HEK293 (cell line): ENCODE results near the gene CACNB3.

ENCODE experiments used
- OSR2 ChIP-seq: fragments of 450-650 bp; formaldehyde crosslinking; IDR thresholded peaks from 2 replicates; pipeline ENCODE4 v1.5.1; 2016; ENCODE audit warnings: missing biosample characterization, missing genetic modification characterization
- OVOL3 ChIP-seq: fragments of 450-650 bp; formaldehyde crosslinking; IDR thresholded peaks from 2 replicates; pipeline ENCODE4 v1.5.1; 2016; ENCODE audit warnings: missing biosample characterization, missing genetic modification characterization
- SCRT1 ChIP-seq: fragments of 450-650 bp; formaldehyde crosslinking; IDR thresholded peaks from 2 replicates; pipeline ENCODE4 v1.5.1; 2016; ENCODE audit warnings: missing biosample characterization, missing genetic modification characterization, borderline replicate concordance
- SP2 ChIP-seq: fragments of 450-650 bp; formaldehyde crosslinking; IDR thresholded peaks from 2 replicates; pipeline ENCODE4 v1.5.1; 2016; ENCODE audit warnings: missing biosample characterization, missing genetic modification characterization
- WT1 ChIP-seq: fragments of 450-650 bp; formaldehyde crosslinking; IDR thresholded peaks from 2 replicates; pipeline ENCODE4 v1.5.1; 2016; ENCODE audit warnings: missing biosample characterization, missing genetic modification characterization
- ZIC2 ChIP-seq: fragments of 450-650 bp; formaldehyde crosslinking; IDR thresholded peaks from 2 replicates; pipeline ENCODE4 v1.5.1; 2016; ENCODE audit warnings: missing biosample characterization, missing genetic modification characterization
- ZNF132 ChIP-seq: fragments of 450-650 bp; formaldehyde crosslinking; IDR thresholded peaks from 2 replicates; pipeline ENCODE4 v1.5.1; 2017; ENCODE audit warnings: missing biosample characterization, missing genetic modification characterization, borderline replicate concordance
- ZNF146 ChIP-seq: fragments of 450-650 bp; formaldehyde crosslinking; IDR thresholded peaks from 2 replicates; pipeline ENCODE4 v1.5.1; 2016; ENCODE audit warnings: missing biosample characterization, missing genetic modification characterization
- ZNF174 ChIP-seq: fragments of 450-650 bp; formaldehyde crosslinking; IDR thresholded peaks from 2 replicates; pipeline ENCODE4 v1.5.0; 2017; ENCODE audit warnings: missing biosample characterization, mild to moderate bottlenecking, missing genetic modification characterization
- ZNF19 ChIP-seq: fragments of 450-650 bp; formaldehyde crosslinking; IDR thresholded peaks from 2 replicates; pipeline ENCODE4; 2016; ENCODE audit warnings: missing biosample characterization, missing genetic modification characterization, low read depth
- ZNF2 ChIP-seq: fragments of 450-650 bp; formaldehyde crosslinking; IDR thresholded peaks from 2 replicates; pipeline ENCODE4 v1.5.1; 2016; ENCODE audit warnings: missing biosample characterization, missing genetic modification characterization
- ZNF23 ChIP-seq: fragments of 450-650 bp; formaldehyde crosslinking; IDR thresholded peaks from 2 replicates; pipeline ENCODE4 v1.5.1; 2016; ENCODE audit warnings: missing biosample characterization, missing genetic modification characterization, borderline replicate concordance
- ZNF266 ChIP-seq: fragments of 450-650 bp; formaldehyde crosslinking; IDR thresholded peaks from 2 replicates; pipeline ENCODE4 v1.5.1; 2016; ENCODE audit warnings: missing biosample characterization, missing genetic modification characterization, low read depth
- ZNF350 ChIP-seq: fragments of 450-650 bp; formaldehyde crosslinking; IDR thresholded peaks from 2 replicates; pipeline ENCODE4 v1.5.0; 2017; ENCODE audit warnings: missing biosample characterization, mild to moderate bottlenecking, missing genetic modification characterization
- ZNF426 ChIP-seq: fragments of 450-650 bp; formaldehyde crosslinking; IDR thresholded peaks from 2 replicates; pipeline ENCODE4 v1.5.1; 2017; ENCODE audit warnings: missing biosample characterization, missing genetic modification characterization, mild to moderate bottlenecking, inconsistent platforms, moderate library complexity
- ZNF514 ChIP-seq: fragments of 450-650 bp; formaldehyde crosslinking; IDR thresholded peaks from 2 replicates; pipeline ENCODE4 v1.5.1; 2016; ENCODE audit warnings: missing biosample characterization, missing genetic modification characterization
- ZNF529 ChIP-seq: fragments of 450-650 bp; formaldehyde crosslinking; IDR thresholded peaks from 2 replicates; pipeline ENCODE4 v1.5.1; 2017; ENCODE audit warnings: missing genetic modification characterization, missing biosample characterization; ENCODE audit not compliant: insufficient replicate concordance
- ZNF549 ChIP-seq: fragments of 450-650 bp; IDR thresholded peaks from 2 replicates; pipeline ENCODE4 v1.5.1; 2018; ENCODE audit warnings: missing biosample characterization, missing genetic modification characterization, mild to moderate bottlenecking, inconsistent platforms, moderate library complexity
- ZNF560 ChIP-seq: fragments of 450-650 bp; formaldehyde crosslinking; IDR thresholded peaks from 2 replicates; pipeline ENCODE4 v1.5.1; 2017; ENCODE audit warnings: missing biosample characterization, missing genetic modification characterization, borderline replicate concordance
- ZNF571 ChIP-seq: fragments of 450-650 bp; formaldehyde crosslinking; IDR thresholded peaks from 2 replicates; pipeline ENCODE4 v1.5.0; 2017; ENCODE audit warnings: missing biosample characterization, missing genetic modification characterization
- ZNF610 ChIP-seq: fragments of 450-650 bp; formaldehyde crosslinking; IDR thresholded peaks from 2 replicates; pipeline ENCODE4 v1.5.1; 2016; ENCODE audit warnings: missing biosample characterization, missing genetic modification characterization, borderline replicate concordance
- ZNF621 ChIP-seq: fragments of 450-650 bp; formaldehyde crosslinking; IDR thresholded peaks from 2 replicates; pipeline ENCODE4 v1.5.1; 2017; ENCODE audit warnings: missing biosample characterization, missing genetic modification characterization
- ZNF629 ChIP-seq: fragments of 450-650 bp; formaldehyde crosslinking; IDR thresholded peaks from 2 replicates; pipeline ENCODE4 v1.5.1; 2017; ENCODE audit warnings: missing biosample characterization, missing genetic modification characterization
- ZNF654 ChIP-seq: fragments of 450-650 bp; formaldehyde crosslinking; IDR thresholded peaks from 2 replicates; pipeline ENCODE4 v1.5.1; 2016; ENCODE audit warnings: low read depth, missing biosample characterization, missing genetic modification characterization
- ZSCAN16 ChIP-seq: fragments of 450-650 bp; formaldehyde crosslinking; IDR thresholded peaks from 2 replicates; pipeline ENCODE4 v1.5.1; 2016; ENCODE audit warnings: missing biosample characterization, missing genetic modification characterization
- ZSCAN23 ChIP-seq: fragments of 450-650 bp; formaldehyde crosslinking; IDR thresholded peaks from 2 replicates; pipeline ENCODE4 v1.5.1; 2016; ENCODE audit warnings: missing biosample characterization, missing genetic modification characterization
- TF ChIP-seq, protein P1 (sequence below): fragments of 450-650 bp; formaldehyde crosslinking; IDR thresholded peaks from 2 replicates; pipeline ENCODE4 v1.5.1; 2017; ENCODE audit warnings: missing biosample characterization, missing genetic modification characterization
- TF ChIP-seq, protein P2 (sequence below): fragments of 450-650 bp; formaldehyde crosslinking; IDR thresholded peaks from 2 replicates; pipeline ENCODE4 v1.5.1; 2016; ENCODE audit warnings: missing biosample characterization, missing genetic modification characterization
- TF ChIP-seq, protein P3 (sequence below): fragments of 450-650 bp; formaldehyde crosslinking; IDR thresholded peaks from 2 replicates; pipeline ENCODE4; 2016; ENCODE audit warnings: missing biosample characterization, missing genetic modification characterization
- TF ChIP-seq, protein P4 (sequence below): fragments of 450-650 bp; formaldehyde crosslinking; IDR thresholded peaks from 2 replicates; pipeline ENCODE4 v1.5.1; 2016; ENCODE audit warnings: missing biosample characterization, missing genetic modification characterization
- TF ChIP-seq, protein P5 (sequence below): fragments of 450-650 bp; formaldehyde crosslinking; IDR thresholded peaks from 2 replicates; pipeline ENCODE4 v1.5.1; 2016; ENCODE audit warnings: missing biosample characterization, missing genetic modification characterization

Gene CACNB3

DNA sequence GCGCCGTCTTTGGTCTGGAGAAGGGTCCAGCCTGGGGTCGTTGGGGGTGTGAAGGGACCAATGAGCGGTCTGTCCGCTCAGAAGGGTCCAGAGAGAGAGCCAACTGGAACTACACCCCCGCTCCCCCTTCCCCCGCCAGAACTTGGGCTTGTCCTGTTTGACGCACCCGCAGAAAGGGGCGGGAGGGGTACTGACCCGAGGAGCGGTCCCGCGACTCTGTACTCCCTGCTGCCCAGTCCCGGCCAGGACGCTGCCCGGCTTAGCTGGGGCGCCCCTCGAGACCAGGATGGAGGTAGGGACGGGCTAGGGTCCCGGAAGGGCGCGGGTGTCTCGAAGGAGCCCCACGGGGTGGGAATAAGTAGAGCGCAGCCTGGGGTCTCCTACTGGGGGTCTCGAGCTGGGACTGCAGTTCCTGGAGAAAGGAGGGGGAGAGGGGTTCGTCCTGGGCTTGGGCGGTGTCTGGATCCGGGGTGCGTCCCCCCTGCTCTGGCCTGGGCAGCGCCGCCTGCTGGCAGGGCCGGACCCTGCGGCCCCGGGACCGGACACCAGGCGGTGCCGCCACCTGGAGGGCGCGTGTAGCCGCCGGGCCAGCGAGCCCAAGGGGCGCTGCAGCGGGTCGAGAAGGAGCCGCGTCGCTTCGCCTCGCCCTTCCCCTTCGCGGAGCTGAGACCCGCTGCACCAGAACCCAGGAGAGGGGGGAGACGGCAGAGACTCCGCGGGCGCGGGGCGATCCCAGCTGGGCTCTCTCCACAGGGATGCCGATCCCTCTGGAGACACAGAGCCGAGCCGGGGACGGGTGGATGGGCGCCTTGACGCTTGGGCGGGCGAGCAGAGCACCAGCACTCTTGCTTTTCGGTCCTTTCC is 3.8 kb upstream of the CACNB3 start (continued):
- TF ChIP-seq, protein P1, sequence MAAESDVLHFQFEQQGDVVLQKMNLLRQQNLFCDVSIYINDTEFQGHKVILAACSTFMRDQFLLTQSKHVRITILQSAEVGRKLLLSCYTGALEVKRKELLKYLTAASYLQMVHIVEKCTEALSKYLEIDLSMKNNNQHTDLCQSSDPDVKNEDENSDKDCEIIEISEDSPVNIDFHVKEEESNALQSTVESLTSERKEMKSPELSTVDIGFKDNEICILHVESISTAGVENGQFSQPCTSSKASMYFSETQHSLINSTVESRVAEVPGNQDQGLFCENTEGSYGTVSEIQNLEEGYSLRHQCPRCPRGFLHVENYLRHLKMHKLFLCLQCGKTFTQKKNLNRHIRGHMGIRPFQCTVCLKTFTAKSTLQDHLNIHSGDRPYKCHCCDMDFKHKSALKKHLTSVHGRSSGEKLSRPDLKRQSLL (tag by site-specific recombination) = peak; percentile 1; the same call in 1 of the 2 replicates
- peak; percentile 26; the same call in 1 of the 2 replicates for TF ChIP-seq ZNF629 (tag by site-specific recombination)
- no peak for TF ChIP-seq SCRT1 (tag by site-specific recombination)
- TF ChIP-seq ZSCAN23 (tag by site-specific recombination) = no peak
- TF ChIP-seq ZNF529 (tag by site-specific recombination) = no peak
- no peak for TF ChIP-seq ZNF560 (tag by site-specific recombination)
- no peak for TF ChIP-seq ZNF514 (tag by site-specific recombination)
- no peak for TF ChIP-seq SP2 (tag by site-specific recombination)
- TF ChIP-seq ZNF549 (tag by site-specific recombination) = no peak
- TF ChIP-seq, protein P2, sequence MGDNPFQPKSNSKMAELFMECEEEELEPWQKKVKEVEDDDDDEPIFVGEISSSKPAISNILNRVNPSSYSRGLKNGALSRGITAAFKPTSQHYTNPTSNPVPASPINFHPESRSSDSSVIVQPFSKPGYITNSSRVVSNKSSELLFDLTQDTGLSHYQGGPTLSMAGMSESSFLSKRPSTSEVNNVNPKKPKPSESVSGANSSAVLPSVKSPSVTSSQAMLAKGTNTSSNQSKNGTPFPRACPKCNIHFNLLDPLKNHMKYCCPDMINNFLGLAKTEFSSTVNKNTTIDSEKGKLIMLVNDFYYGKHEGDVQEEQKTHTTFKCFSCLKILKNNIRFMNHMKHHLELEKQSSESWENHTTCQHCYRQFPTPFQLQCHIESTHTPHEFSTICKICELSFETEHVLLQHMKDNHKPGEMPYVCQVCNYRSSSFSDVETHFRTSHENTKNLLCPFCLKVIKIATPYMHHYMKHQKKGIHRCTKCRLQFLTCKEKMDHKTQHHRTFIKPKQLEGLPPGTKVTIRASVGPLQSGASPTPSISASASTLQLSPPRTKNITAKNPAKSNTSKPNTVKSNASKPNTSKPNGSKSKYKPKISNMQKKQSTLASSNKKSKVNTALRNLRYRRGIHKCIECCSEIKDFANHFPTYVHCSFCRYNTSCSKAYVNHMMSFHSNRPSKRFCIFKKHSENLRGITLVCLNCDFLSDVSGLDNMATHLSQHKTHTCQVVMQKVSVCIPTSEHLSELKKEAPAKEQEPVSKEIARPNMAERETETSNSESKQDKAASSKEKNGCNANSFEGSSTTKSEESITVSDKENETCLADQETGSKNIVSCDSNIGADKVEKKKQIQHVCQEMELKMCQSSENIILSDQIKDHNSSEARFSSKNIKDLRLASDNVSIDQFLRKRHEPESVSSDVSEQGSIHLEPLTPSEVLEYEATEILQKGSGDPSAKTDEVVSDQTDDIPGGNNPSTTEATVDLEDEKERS = no peak
- no peak for TF ChIP-seq ZNF146 (tag by site-specific recombination)
- no peak for TF ChIP-seq ZNF350 (tag by site-specific recombination)
- TF ChIP-seq, protein P3, sequence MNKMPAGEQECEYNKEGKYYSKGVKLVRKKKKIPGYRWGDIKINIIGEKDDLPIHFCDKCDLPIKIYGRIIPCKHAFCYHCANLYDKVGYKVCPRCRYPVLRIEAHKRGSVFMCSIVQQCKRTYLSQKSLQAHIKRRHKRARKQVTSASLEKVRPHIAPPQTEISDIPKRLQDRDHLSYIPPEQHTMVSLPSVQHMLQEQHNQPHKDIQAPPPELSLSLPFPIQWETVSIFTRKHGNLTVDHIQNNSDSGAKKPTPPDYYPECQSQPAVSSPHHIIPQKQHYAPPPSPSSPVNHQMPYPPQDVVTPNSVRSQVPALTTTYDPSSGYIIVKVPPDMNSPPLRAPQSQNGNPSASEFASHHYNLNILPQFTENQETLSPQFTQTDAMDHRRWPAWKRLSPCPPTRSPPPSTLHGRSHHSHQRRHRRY (tag by site-specific recombination) = no peak
- peak; percentile 86 for TF ChIP-seq ZIC2
- no peak for TF ChIP-seq ZNF174 (tag by site-specific recombination)
- no peak for TF ChIP-seq OVOL3 (tag by site-specific recombination)
- TF ChIP-seq WT1 (tag by site-specific recombination) = no peak; the same call in 1 of the 2 replicates
- 0 out of 2 replicates have a peak, but pooled peaks have one; percentile 18 for TF ChIP-seq ZNF2 (tag by site-specific recombination)
- no peak for TF ChIP-seq ZNF266 (tag by site-specific recombination)
- no peak for TF ChIP-seq ZNF654 (tag by site-specific recombination)
- TF ChIP-seq ZNF426 (tag by site-specific recombination) = no peak
- TF ChIP-seq, protein P4, sequence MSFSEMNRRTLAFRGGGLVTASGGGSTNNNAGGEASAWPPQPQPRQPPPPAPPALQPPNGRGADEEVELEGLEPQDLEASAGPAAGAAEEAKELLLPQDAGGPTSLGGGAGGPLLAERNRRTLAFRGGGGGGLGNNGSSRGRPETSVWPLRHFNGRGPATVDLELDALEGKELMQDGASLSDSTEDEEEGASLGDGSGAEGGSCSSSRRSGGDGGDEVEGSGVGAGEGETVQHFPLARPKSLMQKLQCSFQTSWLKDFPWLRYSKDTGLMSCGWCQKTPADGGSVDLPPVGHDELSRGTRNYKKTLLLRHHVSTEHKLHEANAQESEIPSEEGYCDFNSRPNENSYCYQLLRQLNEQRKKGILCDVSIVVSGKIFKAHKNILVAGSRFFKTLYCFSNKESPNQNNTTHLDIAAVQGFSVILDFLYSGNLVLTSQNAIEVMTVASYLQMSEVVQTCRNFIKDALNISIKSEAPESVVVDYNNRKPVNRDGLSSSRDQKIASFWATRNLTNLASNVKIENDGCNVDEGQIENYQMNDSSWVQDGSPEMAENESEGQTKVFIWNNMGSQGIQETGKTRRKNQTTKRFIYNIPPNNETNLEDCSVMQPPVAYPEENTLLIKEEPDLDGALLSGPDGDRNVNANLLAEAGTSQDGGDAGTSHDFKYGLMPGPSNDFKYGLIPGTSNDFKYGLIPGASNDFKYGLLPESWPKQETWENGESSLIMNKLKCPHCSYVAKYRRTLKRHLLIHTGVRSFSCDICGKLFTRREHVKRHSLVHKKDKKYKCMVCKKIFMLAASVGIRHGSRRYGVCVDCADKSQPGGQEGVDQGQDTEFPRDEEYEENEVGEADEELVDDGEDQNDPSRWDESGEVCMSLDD (tag by site-specific recombination) = peak; percentile 99
- no peak for TF ChIP-seq OSR2 (tag by site-specific recombination)
- no peak for TF ChIP-seq ZNF19 (tag by site-specific recombination)
- no peak for TF ChIP-seq ZNF23 (tag by site-specific recombination)
- no peak for TF ChIP-seq ZNF132 (tag by site-specific recombination)
- TF ChIP-seq ZNF610 = no peak
- TF ChIP-seq, protein P5, sequence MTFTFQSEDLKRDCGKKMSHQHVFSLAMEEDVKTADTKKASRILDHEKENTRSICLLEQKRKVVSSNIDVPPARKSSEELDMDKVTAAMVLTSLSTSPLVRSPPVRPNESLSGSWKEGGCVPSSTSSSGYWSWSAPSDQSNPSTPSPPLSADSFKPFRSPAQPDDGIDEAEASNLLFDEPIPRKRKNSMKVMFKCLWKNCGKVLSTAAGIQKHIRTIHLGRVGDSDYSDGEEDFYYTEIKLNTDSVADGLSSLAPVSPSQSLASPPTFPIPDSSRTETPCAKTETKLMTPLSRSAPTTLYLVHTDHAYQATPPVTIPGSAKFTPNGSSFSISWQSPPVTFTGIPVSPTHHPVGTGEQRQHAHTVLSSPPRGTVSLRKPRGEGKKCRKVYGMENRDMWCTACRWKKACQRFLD = no peak
- 0 out of 2 replicates have a peak, but pooled peaks have one; percentile 17 for TF ChIP-seq ZSCAN16 (tag by site-specific recombination)
- TF ChIP-seq ZNF621 = no peak
- no peak for TF ChIP-seq ZNF571 (tag by site-specific recombination)
